SU-DHL-6 (cell line): ENCODE measurements around the gene TMCC1.

Experiments
- H2AFZ ChIP-seq: fragments of 200-600 bp; sonication (generic); 2 replicates; pipeline ENCODE4 v1.6.1; 2014; ENCODE audit warnings: low read depth, mild to moderate bottlenecking, moderate library complexity, mixed read lengths, antibody characterized with exemption, low read length; ENCODE audit not compliant: severe bottlenecking
- H3F3A ChIP-seq: fragments of 200-600 bp; shearing (Covaris generic); 2 replicates; pipeline ENCODE4 v1.6.0; 2016; ENCODE audit warnings: antibody characterized with exemption, mild to moderate bottlenecking; ENCODE audit not compliant: insufficient read depth
- H3K27ac ChIP-seq: fragments of 200-600 bp; sonication (generic); 2 replicates; pipeline ENCODE4 v1.5.1; 2016; ENCODE audit warnings: low read depth, mild to moderate bottlenecking, low read length, moderate library complexity, mixed read lengths
- H3K27me3 ChIP-seq: fragments of 200-600 bp; sonication (generic), shearing (Covaris generic); 2 replicates; pipeline ENCODE4 v1.6.0; 2014; ENCODE audit warnings: mild to moderate bottlenecking, low read length
- H3K36me3 ChIP-seq: fragments of 200-600 bp; sonication (generic); 2 replicates; pipeline ENCODE4 v1.6.1; 2014; ENCODE audit warnings: mild to moderate bottlenecking, low read length, mixed read lengths
- H3K4me2 ChIP-seq: fragments of 300-600, 200-600 bp; shearing (Covaris generic), sonication (generic); 2 replicates; pipeline ENCODE4 v1.6.0; 2014; ENCODE audit warnings: low read length, low read depth, mild to moderate bottlenecking; ENCODE audit not compliant: poor library complexity, severe bottlenecking
- H3K4me3 ChIP-seq: fragments of 200-600 bp; sonication (generic); 2 replicates; pipeline ENCODE4 v1.5.1; 2014; ENCODE audit warnings: antibody characterized with exemption, low read length, mild to moderate bottlenecking, mixed read lengths; ENCODE audit not compliant: insufficient read depth, poor library complexity, severe bottlenecking
- H3K79me2 ChIP-seq: fragments of 200-600 bp; sonication (generic); 2 replicates; pipeline ENCODE4 v1.6.1; 2014; ENCODE audit warnings: mild to moderate bottlenecking, low read length, moderate library complexity; ENCODE audit not compliant: insufficient read depth
- H3K9ac ChIP-seq: fragments of 200-600 bp; sonication (generic); 2 replicates; pipeline ENCODE4 v1.7.0; 2014; ENCODE audit warnings: mild to moderate bottlenecking, low read length
- H3K9me2 ChIP-seq: fragments of 200-600 bp; sonication (generic); replicated peaks from 2 replicates; pipeline ENCODE4 v1.6.1; 2014; ENCODE audit warnings: low read length; ENCODE audit not compliant: insufficient read depth
- H3K9me3 ChIP-seq: fragments of 200-600 bp; sonication (generic); 2 replicates; pipeline ENCODE4 v1.6.1; 2014; ENCODE audit warnings: low read length, mixed read lengths; ENCODE audit not compliant: insufficient read depth
- H4K20me1 ChIP-seq: fragments of 200-600 bp; sonication (generic); 2 replicates; pipeline ENCODE4 v1.6.1; 2014; ENCODE audit warnings: low read depth, mild to moderate bottlenecking, antibody characterized with exemption, low read length, moderate library complexity, mixed read lengths
- EZH2phosphoT487 ChIP-seq: fragments of 200-600 bp; sonication (generic), shearing (Covaris generic); conservative IDR thresholded peaks from 2 replicates; pipeline ENCODE4 v1.6.1; 2018; ENCODE audit warnings: mild to moderate bottlenecking, antibody characterized with exemption, low read length, moderate library complexity, mixed read lengths
- TF ChIP-seq, protein P1 (sequence below): fragments of 200-600 bp; sonication (generic); IDR thresholded peaks from one replicate; pipeline ENCODE4 v1.5.1; 2017; ENCODE audit warnings: antibody characterized with exemption, mild to moderate bottlenecking, low read length, moderate library complexity; ENCODE audit not compliant: insufficient read depth, poor library complexity, severe bottlenecking

Gene TMCC1

DNA sequence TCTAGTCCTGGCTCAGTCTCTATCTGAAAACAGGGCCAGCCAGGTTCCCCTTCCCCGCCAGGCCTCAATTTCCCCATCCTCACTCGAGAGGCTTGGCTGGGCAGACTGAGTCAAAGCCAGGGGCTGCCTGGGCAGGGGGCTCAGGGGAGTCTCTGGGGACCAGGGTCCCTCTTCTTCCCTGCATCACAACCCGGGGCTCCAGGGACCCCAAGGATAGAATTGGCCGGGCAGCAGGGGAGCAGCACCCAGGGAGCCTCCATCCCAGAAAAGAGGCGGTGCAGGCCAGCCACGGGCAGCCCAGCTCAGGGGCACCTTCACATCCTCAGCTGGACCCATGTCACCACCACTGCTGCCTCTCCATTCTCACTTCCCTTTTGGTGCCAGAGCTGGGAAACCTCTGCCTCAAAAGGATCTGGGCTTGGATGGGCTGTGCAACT lies 273.8 kb downstream of the TMCC1 start:
- H3K36me3 ChIP-seq, result no peaks in the 10 kb centered on the region
- H3K4me3 ChIP-seq, result no peak overlapping the region
- H3K27me3 ChIP-seq, result no peaks in the 10 kb centered on the region
- no peak for TF ChIP-seq EZH2phosphoT487
- TF ChIP-seq, protein P1, sequence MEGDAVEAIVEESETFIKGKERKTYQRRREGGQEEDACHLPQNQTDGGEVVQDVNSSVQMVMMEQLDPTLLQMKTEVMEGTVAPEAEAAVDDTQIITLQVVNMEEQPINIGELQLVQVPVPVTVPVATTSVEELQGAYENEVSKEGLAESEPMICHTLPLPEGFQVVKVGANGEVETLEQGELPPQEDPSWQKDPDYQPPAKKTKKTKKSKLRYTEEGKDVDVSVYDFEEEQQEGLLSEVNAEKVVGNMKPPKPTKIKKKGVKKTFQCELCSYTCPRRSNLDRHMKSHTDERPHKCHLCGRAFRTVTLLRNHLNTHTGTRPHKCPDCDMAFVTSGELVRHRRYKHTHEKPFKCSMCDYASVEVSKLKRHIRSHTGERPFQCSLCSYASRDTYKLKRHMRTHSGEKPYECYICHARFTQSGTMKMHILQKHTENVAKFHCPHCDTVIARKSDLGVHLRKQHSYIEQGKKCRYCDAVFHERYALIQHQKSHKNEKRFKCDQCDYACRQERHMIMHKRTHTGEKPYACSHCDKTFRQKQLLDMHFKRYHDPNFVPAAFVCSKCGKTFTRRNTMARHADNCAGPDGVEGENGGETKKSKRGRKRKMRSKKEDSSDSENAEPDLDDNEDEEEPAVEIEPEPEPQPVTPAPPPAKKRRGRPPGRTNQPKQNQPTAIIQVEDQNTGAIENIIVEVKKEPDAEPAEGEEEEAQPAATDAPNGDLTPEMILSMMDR, result no peak
- no peak overlapping the region for H3K4me2 ChIP-seq
- H3F3A ChIP-seq, result no peaks in the 10 kb centered on the region
- H3K27ac ChIP-seq, result no peak overlapping the region
- H3K9ac ChIP-seq, result no peak overlapping the region
- no peaks in the 10 kb centered on the region for H3K9me2 ChIP-seq
- no peaks in the 10 kb centered on the region for H3K79me2 ChIP-seq
- no peaks in the 10 kb centered on the region for H3K9me3 ChIP-seq
- H4K20me1 ChIP-seq, result no peaks in the 10 kb centered on the region
- H2AFZ ChIP-seq, result no peak overlapping the region

DNA sequence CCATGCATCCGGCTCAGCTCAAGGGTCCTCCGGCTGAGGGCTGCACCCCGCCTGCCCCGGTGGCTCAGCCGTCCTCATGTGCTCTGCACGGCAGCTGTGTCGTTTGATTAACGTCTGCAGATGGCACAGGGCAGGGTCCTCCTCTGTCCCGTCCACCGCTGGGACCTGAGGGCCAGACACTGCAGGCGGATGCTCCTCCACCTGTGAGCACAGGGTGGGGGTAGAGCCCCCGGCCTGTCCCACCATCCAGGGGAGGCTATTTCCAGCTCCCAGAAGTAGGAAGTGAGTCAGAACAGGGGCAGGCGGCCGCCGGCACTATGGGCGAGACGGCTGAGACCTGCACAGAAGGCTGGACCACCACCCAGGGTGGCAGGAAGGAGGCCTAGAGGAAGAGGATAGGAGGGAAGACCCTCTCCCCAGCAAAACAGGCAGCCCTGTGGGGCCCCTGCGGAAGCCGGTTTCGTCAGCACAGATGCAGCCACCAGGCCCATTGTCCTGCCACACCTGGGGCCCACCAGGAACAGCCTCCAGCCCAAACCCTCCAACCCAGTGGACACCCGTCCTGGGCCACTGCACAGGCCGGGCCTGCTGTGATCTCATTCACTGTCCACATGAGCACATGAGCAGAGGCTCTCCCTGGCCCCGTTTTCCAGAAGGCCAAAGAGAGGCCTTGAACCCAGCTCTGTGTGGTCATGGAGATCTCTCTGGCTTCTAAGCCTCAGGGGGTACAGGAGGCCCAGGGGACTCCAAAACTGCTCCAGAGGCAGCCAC lies 274.4 kb downstream of the TMCC1 start:
- TF ChIP-seq, protein P1, result no peak
- no peak for TF ChIP-seq EZH2phosphoT487
- no peaks in the 10 kb centered on the region for H3K79me2 ChIP-seq
- no peaks in the 10 kb centered on the region for H4K20me1 ChIP-seq
- H3K4me2 ChIP-seq, result no peak overlapping the region
- no peak overlapping the region for H3K4me3 ChIP-seq
- no peak overlapping the region for H3K9ac ChIP-seq
- no peak overlapping the region for H3K27ac ChIP-seq
- no peaks in the 10 kb centered on the region for H3K9me2 ChIP-seq
- no peaks in the 10 kb centered on the region for H3K27me3 ChIP-seq
- H3K9me3 ChIP-seq, result no peaks in the 10 kb centered on the region
- no peaks in the 10 kb centered on the region for H3F3A ChIP-seq
- no peak overlapping the region for H2AFZ ChIP-seq
- H3K36me3 ChIP-seq, result no peaks in the 10 kb centered on the region

DNA sequence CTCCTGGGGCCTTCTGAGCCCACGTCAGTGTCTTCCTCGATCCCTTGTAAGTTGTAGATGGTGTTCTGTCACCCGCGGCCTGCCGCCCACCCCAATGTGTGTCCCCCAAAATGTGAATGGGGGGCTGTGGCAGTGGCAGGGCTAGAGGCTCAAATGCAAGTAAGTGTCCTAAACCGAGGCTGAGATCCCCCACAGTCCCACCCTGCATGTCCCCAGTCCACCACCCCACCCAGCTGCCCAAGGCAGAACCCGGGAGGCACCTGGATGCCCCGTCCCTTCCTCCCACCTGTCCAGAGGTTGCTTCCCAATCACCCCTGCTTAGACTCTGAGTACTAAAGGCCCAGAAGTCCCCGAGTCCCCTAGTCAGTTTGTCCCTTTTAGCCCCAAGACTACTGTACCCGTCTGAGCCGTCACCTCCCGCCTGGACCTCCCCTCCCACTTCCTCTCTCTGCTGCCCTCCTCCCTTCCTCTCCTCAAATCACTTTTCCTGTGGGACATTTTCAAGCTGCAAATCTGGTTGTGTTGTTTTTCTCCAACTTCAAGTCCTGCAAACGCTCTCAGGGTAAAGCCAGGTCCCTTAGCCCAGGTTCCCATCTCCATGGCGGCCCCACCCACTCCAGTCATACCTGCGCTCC lies 275.2 kb downstream of the TMCC1 start:
- no peak for TF ChIP-seq EZH2phosphoT487
- TF ChIP-seq, protein P1, result no peak
- H3K27me3 ChIP-seq, result no peaks in the 10 kb centered on the region
- H3K9me3 ChIP-seq, result no peaks in the 10 kb centered on the region
- no peak overlapping the region for H2AFZ ChIP-seq
- H3K4me2 ChIP-seq, result no peak overlapping the region
- no peak overlapping the region for H3K4me3 ChIP-seq
- no peak overlapping the region for H3K27ac ChIP-seq
- H3K36me3 ChIP-seq, result no peaks in the 10 kb centered on the region
- no peaks in the 10 kb centered on the region for H3K9me2 ChIP-seq
- no peaks in the 10 kb centered on the region for H3K79me2 ChIP-seq
- no peaks in the 10 kb centered on the region for H4K20me1 ChIP-seq
- no peaks in the 10 kb centered on the region for H3F3A ChIP-seq
- H3K9ac ChIP-seq, result no peak overlapping the region
